ENCODE data around the gene CHMP1A. TPM values are rescaled to one million over a fixed set of nuclear protein-coding genes. Genes with fewer than 3 reads are reported as not detected.

CHMP1A gene
- total and polyA plus RNA-seq, 7 experiments from 2014 or later, result 54.7 to 99.0 (median 65.8) TPM

DNA sequence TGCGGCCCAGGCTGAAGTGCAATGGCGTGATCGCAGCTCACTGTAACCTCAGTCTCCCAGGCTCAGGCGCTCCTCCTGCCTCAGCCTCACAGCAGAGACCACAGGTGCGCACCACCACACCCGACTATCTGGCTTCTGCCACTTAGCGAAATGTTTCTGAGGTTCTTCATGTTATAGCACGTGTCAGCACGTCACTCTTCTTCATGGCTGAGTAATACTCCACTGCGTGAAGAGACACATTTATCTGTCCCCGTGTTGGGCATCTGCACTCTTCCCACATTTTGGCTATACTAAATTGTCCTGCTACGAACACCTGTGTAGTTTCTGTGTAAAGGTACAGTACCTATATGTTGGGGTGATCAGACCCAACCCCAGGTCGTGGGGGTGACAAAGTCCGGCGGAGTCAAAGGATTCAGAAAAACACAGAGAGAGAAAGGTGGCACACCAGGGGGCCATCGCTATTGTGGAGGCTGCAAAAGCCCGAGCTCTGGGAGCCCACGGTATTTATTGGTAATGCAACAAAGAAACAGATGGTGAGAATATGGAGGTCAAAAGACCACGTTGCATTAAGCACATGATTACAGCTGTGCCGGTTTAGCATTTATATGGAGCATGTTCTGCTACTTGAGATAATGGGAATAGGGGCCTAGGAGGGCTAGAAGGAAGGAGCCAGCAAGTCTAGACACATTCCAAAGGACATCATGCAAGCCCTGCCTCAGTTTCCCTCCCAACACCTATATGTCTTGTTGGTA, 44.9 kb downstream of the CHMP1A start:
- intact Hi-C loops (cut with micrococcal nuclease), result no loop called here
- no peak overlapping the region for H3K27ac ChIP-seq (ENCODE audit: low read depth, low read length)
- Mint-ChIP-seq H3K36me3 (peaks cover 0 to 4% (median 0%) of the 10 kb centered on the region in 5 donors), H3K9me3 (peaks cover 0 to 8% (median 0%) of the 10 kb centered on the region in 11 donors), H3K4me3 (no peak overlapping the region), H3K27me3 (peaks cover 0 to 5% (median 0%) of the 10 kb centered on the region in 5 donors), H3K27ac (peak overlapping the region in 2 of 9 donors; percentile 1 to 53), H3K4me1 (peaks cover 6 to 25% (median 17%) of the 10 kb centered on the region in 7 donors)
- no peak overlapping the region for H3K4me3 ChIP-seq (ENCODE audit: low read length)
- CTCF ChIA-PET, result interaction anchor here (0.6 kb wide), 1 partner anchor 352 kb away, joined by 4 read pairs; no protein-coding TSS in a partner anchor
- POLR2A ChIA-PET, result no interaction called here
- H3K4me1 ChIP-seq (ENCODE audit: control insufficient read depth in 2 of 2, insufficient read depth in 2 of 2, low read length in 2 of 2), result peaks cover 0 to 10% of the 10 kb centered on the region in 2 donors
- H3K36me3 ChIP-seq (ENCODE audit: control insufficient read depth in 2 of 3, insufficient read depth in 3 of 3, low read length in 3 of 3), result no peaks in the 10 kb centered on the region
- DNase-seq (no peak), ATAC-seq (no peak)
- H3K9me3 ChIP-seq (ENCODE audit: control insufficient read depth in 2 of 3, low read length in 3 of 3), result no peaks in the 10 kb centered on the region
- no peaks in the 10 kb centered on the region for H3K27me3 ChIP-seq (ENCODE audit: control insufficient read depth in 2 of 2, insufficient read depth in 2 of 2, low read length in 2 of 2)

- Mint-ChIP-seq H3K27me3 (peaks cover 0 to 5% (median 0%) of the 10 kb centered on the region in 5 donors), H3K27ac (no peak overlapping the region), H3K9me3 (peaks cover 0 to 2% (median 0%) of the 10 kb centered on the region in 11 donors), H3K36me3 (no peaks in the 10 kb centered on the region), H3K4me3 (no peak overlapping the region), H3K4me1 (peaks cover 0 to 11% (median 4%) of the 10 kb centered on the region in 7 donors)
- intact Hi-C loops (cut with micrococcal nuclease), result no loop called here
- no peaks in the 10 kb centered on the region for H3K36me3 ChIP-seq (ENCODE audit: control insufficient read depth in 2 of 3, insufficient read depth in 3 of 3, low read length in 3 of 3)
- no peaks in the 10 kb centered on the region for H3K9me3 ChIP-seq (ENCODE audit: control insufficient read depth in 2 of 3, low read length in 3 of 3)
- H3K27me3 ChIP-seq (ENCODE audit: control insufficient read depth in 2 of 2, insufficient read depth in 2 of 2, low read length in 2 of 2), result no peaks in the 10 kb centered on the region
- ChIA-PET POLR2A (interaction anchor here (0.6 kb wide), 1 partner anchor 77 kb away, joined by 3 read pairs; no protein-coding TSS in a partner anchor), CTCF (no interaction called here)
- no peak overlapping the region for H3K27ac ChIP-seq (ENCODE audit: low read depth, low read length)
- no peak overlapping the region for H3K4me3 ChIP-seq (ENCODE audit: low read length)
- no peaks in the 10 kb centered on the region for H3K4me1 ChIP-seq (ENCODE audit: control insufficient read depth in 2 of 2, insufficient read depth in 2 of 2, low read length in 2 of 2)
- no peak for DNase-seq
- ATAC-seq, result no peak
Measured at GRCh38 chr16:89610108-89610453, 47.4 kb downstream of the CHMP1A start.

- Histone ChIP-seq H3K4me3 (ENCODE audit: low read length) (no peak overlapping the region), H3K4me1 (ENCODE audit: control insufficient read depth in 2 of 2, insufficient read depth in 2 of 2, low read length in 2 of 2) (peaks cover under 1% of the 10 kb centered on the region in 2 donors), H3K36me3 (ENCODE audit: control insufficient read depth in 2 of 3, insufficient read depth in 3 of 3, low read length in 3 of 3) (no peaks in the 10 kb centered on the region), H3K9me3 (ENCODE audit: control insufficient read depth in 2 of 3, low read length in 3 of 3) (no peaks in the 10 kb centered on the region), H3K27me3 (ENCODE audit: control insufficient read depth in 2 of 2, insufficient read depth in 2 of 2, low read length in 2 of 2) (no peaks in the 10 kb centered on the region), H3K27ac (ENCODE audit: low read depth, low read length) (no peak overlapping the region)
- ATAC-seq, result no peak
- H3K4me3 Mint-ChIP-seq, result no peak overlapping the region
- H3K9me3 Mint-ChIP-seq, result peaks cover 0 to 2% (median 0%) of the 10 kb centered on the region in 11 donors
- H3K27me3 Mint-ChIP-seq, result peaks cover 0 to 2% (median 0%) of the 10 kb centered on the region in 5 donors
- no peaks in the 10 kb centered on the region for H3K36me3 Mint-ChIP-seq
- ChIA-PET CTCF (no interaction called here), POLR2A (no interaction called here)
- intact Hi-C loops (cut with micrococcal nuclease), result no loop called here
- peaks cover 0 to 11% (median 3%) of the 10 kb centered on the region in 7 donors for H3K4me1 Mint-ChIP-seq
- no peak for DNase-seq
- H3K27ac Mint-ChIP-seq, result no peak overlapping the region
Measured at GRCh38 chr16:89607937-89608740, 49.4 kb downstream of the CHMP1A start.

DNA sequence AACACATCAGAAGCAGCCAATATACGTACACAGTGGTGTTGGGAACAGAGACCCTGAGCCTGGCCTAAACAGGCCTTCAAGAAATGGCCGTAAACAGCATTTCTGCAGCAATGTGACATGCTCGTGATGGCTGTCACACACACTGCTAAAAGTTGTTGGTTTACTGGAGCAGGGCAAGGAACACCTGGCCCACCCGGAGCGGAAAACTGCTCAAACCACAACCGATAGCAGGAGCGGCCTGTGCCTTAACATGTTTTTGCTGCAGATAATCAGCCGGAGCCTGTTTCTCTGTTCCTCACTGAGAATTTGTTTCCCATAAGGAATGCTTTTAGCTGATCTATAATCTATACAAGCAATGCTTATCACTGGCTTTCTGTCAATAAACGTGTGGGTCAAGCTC, 50.1 kb downstream of the CHMP1A start:
- Mint-ChIP-seq H3K27me3 (peaks cover 0 to under 1% (median 0%) of the 10 kb centered on the region in 5 donors), H3K4me1 (peaks cover 0 to 11% (median 8%) of the 10 kb centered on the region in 7 donors), H3K9me3 (peaks cover 0 to 2% (median 0%) of the 10 kb centered on the region in 11 donors), H3K4me3 (no peak overlapping the region), H3K36me3 (no peaks in the 10 kb centered on the region), H3K27ac (no peak overlapping the region)
- ATAC-seq, result no peak
- DNase-seq, result no peak
- Histone ChIP-seq H3K27me3 (ENCODE audit: control insufficient read depth in 2 of 2, insufficient read depth in 2 of 2, low read length in 2 of 2) (no peaks in the 10 kb centered on the region), H3K36me3 (ENCODE audit: control insufficient read depth in 2 of 3, insufficient read depth in 3 of 3, low read length in 3 of 3) (no peaks in the 10 kb centered on the region), H3K4me1 (ENCODE audit: control insufficient read depth in 2 of 2, insufficient read depth in 2 of 2, low read length in 2 of 2) (peaks cover 7 to 8% of the 10 kb centered on the region in 2 donors), H3K4me3 (ENCODE audit: low read length) (no peak overlapping the region), H3K9me3 (ENCODE audit: control insufficient read depth in 2 of 3, low read length in 3 of 3) (no peaks in the 10 kb centered on the region), H3K27ac (ENCODE audit: low read depth, low read length) (no peak overlapping the region)
- intact Hi-C loops (cut with micrococcal nuclease), result no loop called here
- ChIA-PET POLR2A (no interaction called here), CTCF (no interaction called here)

GRCh38 chr16:89606006-89606405, 51.5 kb downstream of the CHMP1A start:
- Histone ChIP-seq H3K4me3 (ENCODE audit: low read length) (no peak overlapping the region), H3K27me3 (ENCODE audit: control insufficient read depth in 2 of 2, insufficient read depth in 2 of 2, low read length in 2 of 2) (no peaks in the 10 kb centered on the region), H3K27ac (ENCODE audit: low read depth, low read length) (no peak overlapping the region), H3K9me3 (ENCODE audit: control insufficient read depth in 2 of 3, low read length in 3 of 3) (no peaks in the 10 kb centered on the region), H3K4me1 (ENCODE audit: control insufficient read depth in 2 of 2, insufficient read depth in 2 of 2, low read length in 2 of 2) (peaks cover 12 to 13% of the 10 kb centered on the region in 2 donors), H3K36me3 (ENCODE audit: control insufficient read depth in 2 of 3, insufficient read depth in 3 of 3, low read length in 3 of 3) (no peaks in the 10 kb centered on the region)
- Mint-ChIP-seq H3K36me3 (no peaks in the 10 kb centered on the region), H3K27me3 (no peaks in the 10 kb centered on the region), H3K4me3 (no peak overlapping the region), H3K4me1 (peaks cover 0 to 15% (median 8%) of the 10 kb centered on the region in 7 donors), H3K9me3 (no peaks in the 10 kb centered on the region), H3K27ac (no peak overlapping the region)
- DNase-seq (no peak), ATAC-seq (no peak)
- intact Hi-C loops (cut with micrococcal nuclease), result no loop called here
- CTCF ChIA-PET, result no interaction called here
- POLR2A ChIA-PET, result interaction anchor here (0.6 kb wide), 1 partner anchor 72 kb away, joined by 3 read pairs; no protein-coding TSS in a partner anchor

DNA sequence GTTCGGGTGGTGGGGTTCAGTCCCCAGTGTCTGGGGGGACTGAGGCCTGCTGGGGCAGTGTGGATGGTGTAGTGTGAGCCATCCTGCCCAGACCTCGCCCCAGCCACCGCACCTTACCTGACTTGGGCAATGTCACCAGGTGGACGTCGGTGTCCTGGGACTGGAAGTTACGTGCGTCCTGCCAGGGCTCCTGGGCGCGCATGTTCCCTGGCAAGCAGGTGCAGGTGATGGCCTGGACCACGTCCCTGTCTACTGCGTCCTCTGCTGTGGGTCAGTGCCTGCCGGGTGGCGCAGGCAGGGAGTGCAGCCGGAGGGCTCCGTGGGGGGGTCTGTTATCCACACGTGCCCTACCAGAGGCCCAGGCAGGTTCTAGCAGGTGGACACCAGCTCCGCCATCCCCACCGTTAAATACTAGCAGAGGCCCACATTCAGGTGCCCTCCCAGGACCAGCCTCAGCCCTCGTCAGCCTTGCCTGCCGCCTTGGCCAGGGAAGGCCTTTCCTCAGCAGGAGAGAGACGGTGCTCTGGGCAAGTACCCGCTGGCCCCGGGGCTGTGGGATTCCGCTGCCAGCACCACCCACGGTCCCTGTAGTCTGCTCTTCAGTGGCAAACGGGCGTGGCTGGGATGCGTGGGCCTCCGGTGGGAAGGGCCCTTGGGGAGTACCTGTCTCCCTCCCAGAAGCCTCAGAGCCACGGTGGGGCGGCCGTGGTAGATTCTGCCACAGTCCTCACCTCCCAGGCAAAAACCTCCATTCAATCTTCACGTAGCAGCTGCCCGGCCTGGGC, 52.1 kb downstream of the CHMP1A start:
- Histone ChIP-seq H3K9me3 (ENCODE audit: control insufficient read depth in 2 of 3, low read length in 3 of 3) (no peaks in the 10 kb centered on the region), H3K27ac (ENCODE audit: low read depth, low read length) (no peak overlapping the region), H3K4me3 (ENCODE audit: low read length) (no peak overlapping the region), H3K4me1 (ENCODE audit: control insufficient read depth in 2 of 2, insufficient read depth in 2 of 2, low read length in 2 of 2) (peaks cover 12 to 13% of the 10 kb centered on the region in 2 donors), H3K27me3 (ENCODE audit: control insufficient read depth in 2 of 2, insufficient read depth in 2 of 2, low read length in 2 of 2) (no peaks in the 10 kb centered on the region), H3K36me3 (ENCODE audit: control insufficient read depth in 2 of 3, insufficient read depth in 3 of 3, low read length in 3 of 3) (no peaks in the 10 kb centered on the region)
- Mint-ChIP-seq H3K27me3 (no peaks in the 10 kb centered on the region), H3K36me3 (no peaks in the 10 kb centered on the region), H3K4me1 (peaks cover 0 to 15% (median 8%) of the 10 kb centered on the region in 7 donors), H3K9me3 (no peaks in the 10 kb centered on the region), H3K4me3 (no peak overlapping the region), H3K27ac (no peak overlapping the region)
- ChIA-PET CTCF (no interaction called here), POLR2A (no interaction called here)
- DNase-seq, result no peak
- intact Hi-C loops (cut with micrococcal nuclease), result no loop called here
- ATAC-seq, result no peak
